ENCODE data around the gene SPAG16. TPM values are rescaled to one million over a fixed set of nuclear protein-coding genes. Genes with fewer than 3 reads are reported as not detected.

Gene SPAG16
- total and polyA plus RNA-seq, 2 of the 13 experiments (the other 11 are each of a cell fraction or from before 2014, with no cell fraction given): 9.6 to 26.5 TPM

DNA sequence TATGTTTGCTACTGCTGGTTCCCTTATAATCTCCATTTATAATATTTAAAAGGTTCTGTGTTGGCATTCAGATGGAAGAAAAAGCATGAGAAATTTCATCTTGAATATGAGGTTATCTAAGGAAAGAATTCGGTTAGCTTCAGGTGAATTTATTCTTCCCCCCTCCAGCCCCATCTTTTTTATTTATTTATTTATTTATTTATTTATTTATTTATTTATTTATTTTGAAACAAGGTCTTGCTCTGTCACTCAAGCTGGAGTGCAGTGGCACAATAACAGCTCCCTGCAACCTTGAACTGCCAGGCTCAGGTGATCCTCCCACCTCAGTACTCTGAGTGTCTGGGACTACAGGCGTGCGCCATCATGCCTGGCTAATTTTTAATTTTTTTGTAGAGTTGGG is 1031.1 kb downstream of the SPAG16 start (continued):
- TF ChIP-seq, protein P1, sequence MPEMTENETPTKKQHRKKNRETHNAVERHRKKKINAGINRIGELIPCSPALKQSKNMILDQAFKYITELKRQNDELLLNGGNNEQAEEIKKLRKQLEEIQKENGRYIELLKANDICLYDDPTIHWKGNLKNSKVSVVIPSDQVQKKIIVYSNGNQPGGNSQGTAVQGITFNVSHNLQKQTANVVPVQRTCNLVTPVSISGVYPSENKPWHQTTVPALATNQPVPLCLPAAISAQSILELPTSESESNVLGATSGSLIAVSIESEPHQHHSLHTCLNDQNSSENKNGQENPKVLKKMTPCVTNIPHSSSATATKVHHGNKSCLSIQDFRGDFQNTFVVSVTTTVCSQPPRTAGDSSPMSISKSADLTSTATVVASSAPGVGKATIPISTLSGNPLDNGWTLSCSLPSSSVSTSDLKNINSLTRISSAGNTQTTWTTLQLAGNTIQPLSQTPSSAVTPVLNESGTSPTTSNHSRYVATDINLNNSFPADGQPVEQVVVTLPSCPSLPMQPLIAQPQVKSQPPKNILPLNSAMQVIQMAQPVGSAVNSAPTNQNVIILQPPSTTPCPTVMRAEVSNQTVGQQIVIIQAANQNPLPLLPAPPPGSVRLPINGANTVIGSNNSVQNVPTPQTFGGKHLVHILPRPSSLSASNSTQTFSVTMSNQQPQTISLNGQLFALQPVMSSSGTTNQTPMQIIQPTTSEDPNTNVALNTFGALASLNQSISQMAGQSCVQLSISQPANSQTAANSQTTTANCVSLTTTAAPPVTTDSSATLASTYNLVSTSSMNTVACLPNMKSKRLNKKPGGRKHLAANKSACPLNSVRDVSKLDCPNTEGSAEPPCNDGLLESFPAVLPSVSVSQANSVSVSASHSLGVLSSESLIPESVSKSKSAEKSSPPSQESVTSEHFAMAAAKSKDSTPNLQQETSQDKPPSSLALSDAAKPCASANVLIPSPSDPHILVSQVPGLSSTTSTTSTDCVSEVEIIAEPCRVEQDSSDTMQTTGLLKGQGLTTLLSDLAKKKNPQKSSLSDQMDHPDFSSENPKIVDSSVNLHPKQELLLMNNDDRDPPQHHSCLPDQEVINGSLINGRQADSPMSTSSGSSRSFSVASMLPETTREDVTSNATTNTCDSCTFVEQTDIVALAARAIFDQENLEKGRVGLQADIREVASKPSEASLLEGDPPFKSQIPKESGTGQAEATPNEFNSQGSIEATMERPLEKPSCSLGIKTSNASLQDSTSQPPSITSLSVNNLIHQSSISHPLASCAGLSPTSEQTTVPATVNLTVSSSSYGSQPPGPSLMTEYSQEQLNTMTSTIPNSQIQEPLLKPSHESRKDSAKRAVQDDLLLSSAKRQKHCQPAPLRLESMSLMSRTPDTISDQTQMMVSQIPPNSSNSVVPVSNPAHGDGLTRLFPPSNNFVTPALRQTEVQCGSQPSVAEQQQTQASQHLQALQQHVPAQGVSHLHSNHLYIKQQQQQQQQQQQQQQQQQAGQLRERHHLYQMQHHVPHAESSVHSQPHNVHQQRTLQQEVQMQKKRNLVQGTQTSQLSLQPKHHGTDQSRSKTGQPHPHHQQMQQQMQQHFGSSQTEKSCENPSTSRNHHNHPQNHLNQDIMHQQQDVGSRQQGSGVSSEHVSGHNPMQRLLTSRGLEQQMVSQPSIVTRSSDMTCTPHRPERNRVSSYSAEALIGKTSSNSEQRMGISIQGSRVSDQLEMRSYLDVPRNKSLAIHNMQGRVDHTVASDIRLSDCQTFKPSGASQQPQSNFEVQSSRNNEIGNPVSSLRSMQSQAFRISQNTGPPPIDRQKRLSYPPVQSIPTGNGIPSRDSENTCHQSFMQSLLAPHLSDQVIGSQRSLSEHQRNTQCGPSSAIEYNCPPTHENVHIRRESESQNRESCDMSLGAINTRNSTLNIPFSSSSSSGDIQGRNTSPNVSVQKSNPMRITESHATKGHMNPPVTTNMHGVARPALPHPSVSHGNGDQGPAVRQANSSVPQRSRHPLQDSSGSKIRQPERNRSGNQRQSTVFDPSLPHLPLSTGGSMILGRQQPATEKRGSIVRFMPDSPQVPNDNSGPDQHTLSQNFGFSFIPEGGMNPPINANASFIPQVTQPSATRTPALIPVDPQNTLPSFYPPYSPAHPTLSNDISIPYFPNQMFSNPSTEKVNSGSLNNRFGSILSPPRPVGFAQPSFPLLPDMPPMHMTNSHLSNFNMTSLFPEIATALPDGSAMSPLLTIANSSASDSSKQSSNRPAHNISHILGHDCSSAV (CRISPR knock-in tag; IDR thresholded peaks at IDR 0.05; ENCODE audit: borderline replicate concordance): no peak
- TF ChIP-seq FOXJ3 (CRISPR knock-in tag; IDR thresholded peaks at IDR 0.05; ENCODE audit: borderline replicate concordance) (no peak), NFKB2 (CRISPR knock-in tag; IDR thresholded peaks at IDR 0.05; ENCODE audit: borderline replicate concordance) (no peak), MEIS1 (CRISPR knock-in tag; IDR thresholded peaks at IDR 0.05; ENCODE audit: borderline replicate concordance) (no peak)

DNA sequence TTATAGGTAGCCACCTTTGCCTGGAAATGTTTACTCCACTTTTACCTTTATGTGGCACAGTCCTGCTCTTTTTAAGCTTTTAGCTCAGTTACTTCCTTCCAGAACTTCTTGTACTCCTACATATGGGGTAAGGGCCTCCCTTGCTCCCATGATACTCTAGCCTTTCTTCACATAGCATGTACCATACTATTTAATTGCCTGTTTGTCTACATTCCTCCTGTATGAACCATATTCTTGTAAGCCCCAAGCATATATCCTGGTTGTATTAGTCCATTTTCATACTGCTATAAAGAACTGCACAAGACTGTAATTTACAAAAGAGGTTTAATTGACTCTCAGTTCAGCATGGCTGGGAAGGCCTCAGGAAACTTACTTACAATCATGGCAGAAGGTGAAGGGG is 1035.9 kb downstream of the SPAG16 start:
- Histone ChIP-seq H3K9ac (ENCODE audit: insufficient read depth, low read depth, low read length) (no peak overlapping the region), H3K4me2 (ENCODE audit: low read depth, low read length) (no peak overlapping the region), H3K4me1 (ENCODE audit: insufficient read depth, low read length) (no peaks in the 10 kb centered on the region), H3K27ac (ENCODE audit: extremely low read length, insufficient read depth, low read length) (no peak overlapping the region), H3K36me3 (replicated peaks in 1 of 2; ENCODE audit: control insufficient read depth in 1 of 2, insufficient read depth in 2 of 2, low read length in 2 of 2) (no peaks in the 10 kb centered on the region), H3K4me3 (replicated peaks in 1 of 3; ENCODE audit: insufficient read depth in 1 of 3, low read depth in 2 of 3, low read length in 3 of 3) (no peak overlapping the region), H4K20me1 (ENCODE audit: insufficient read depth, low read length) (no peaks in the 10 kb centered on the region), H2AFZ (ENCODE audit: low read length) (no peak overlapping the region), H3K79me2 (ENCODE audit: insufficient read depth, low read length) (no peaks in the 10 kb centered on the region), H3K27me3 (ENCODE audit: control insufficient read depth in 1 of 2, insufficient read depth in 2 of 2, low read length in 2 of 2) (no peaks in the 10 kb centered on the region), H3K9me3 (ENCODE audit: low read length) (no peaks in the 10 kb centered on the region)
- ATAC-seq (no peak), FAIRE-seq (no peak), DNase-seq (ENCODE audit: low spot score) (no peak)
- no TSS peak for BruUV-seq (replicated peaks)
- intact Hi-C loops (cut with micrococcal nuclease; ENCODE audit: unreplicated experiment) (no loop called here), in situ Hi-C loops (cut with HindIII; ENCODE audit: extremely low pct_ligation_motif_present, low pct_unique_long_range_greater_than_20kb) (no loop called here)
- ChIA-PET POLR2A (no interaction called here), CTCF (ENCODE audit: low intra/inter-chr PET ratio, low total read pairs) (no interaction called here)
- TF ChIP-seq GPN1 (CRISPR knock-in tag; IDR thresholded peaks at IDR 0.05; ENCODE audit: borderline replicate concordance) (no peak), ZBTB7B (CRISPR knock-in tag; IDR thresholded peaks at IDR 0.05) (no peak), PHB2 (IDR thresholded peaks at IDR 0.05; ENCODE audit: partially characterized antibody) (no peak), DPF2 (CRISPR knock-in tag; IDR thresholded peaks at IDR 0.05; ENCODE audit: borderline replicate concordance, low read depth) (no peak), SATB2 (CRISPR knock-in tag; IDR thresholded peaks at IDR 0.05) (no peak), ZNF335 (CRISPR knock-in tag; IDR thresholded peaks at IDR 0.05) (no peak)
- TF ChIP-seq, protein P2, sequence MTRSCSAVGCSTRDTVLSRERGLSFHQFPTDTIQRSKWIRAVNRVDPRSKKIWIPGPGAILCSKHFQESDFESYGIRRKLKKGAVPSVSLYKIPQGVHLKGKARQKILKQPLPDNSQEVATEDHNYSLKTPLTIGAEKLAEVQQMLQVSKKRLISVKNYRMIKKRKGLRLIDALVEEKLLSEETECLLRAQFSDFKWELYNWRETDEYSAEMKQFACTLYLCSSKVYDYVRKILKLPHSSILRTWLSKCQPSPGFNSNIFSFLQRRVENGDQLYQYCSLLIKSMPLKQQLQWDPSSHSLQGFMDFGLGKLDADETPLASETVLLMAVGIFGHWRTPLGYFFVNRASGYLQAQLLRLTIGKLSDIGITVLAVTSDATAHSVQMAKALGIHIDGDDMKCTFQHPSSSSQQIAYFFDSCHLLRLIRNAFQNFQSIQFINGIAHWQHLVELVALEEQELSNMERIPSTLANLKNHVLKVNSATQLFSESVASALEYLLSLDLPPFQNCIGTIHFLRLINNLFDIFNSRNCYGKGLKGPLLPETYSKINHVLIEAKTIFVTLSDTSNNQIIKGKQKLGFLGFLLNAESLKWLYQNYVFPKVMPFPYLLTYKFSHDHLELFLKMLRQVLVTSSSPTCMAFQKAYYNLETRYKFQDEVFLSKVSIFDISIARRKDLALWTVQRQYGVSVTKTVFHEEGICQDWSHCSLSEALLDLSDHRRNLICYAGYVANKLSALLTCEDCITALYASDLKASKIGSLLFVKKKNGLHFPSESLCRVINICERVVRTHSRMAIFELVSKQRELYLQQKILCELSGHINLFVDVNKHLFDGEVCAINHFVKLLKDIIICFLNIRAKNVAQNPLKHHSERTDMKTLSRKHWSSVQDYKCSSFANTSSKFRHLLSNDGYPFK (CRISPR knock-in tag; IDR thresholded peaks at IDR 0.05; ENCODE audit: borderline replicate concordance): no peak
